Stimulated activated CD4-positive, alpha-beta T cell treated with anti-CD3 and anti-CD28 coated beads, TNF-alpha, amount 100 ng/mL, for 4 hours (primary cell): Measurements from ENCODE around the gene TRIM46.
A peak's percentile ranks its signal among the peaks of the same experiment; 100 is the strongest.

ENCODE experiments used
- DNase-seq, 3 experiments: peaks; one replicate each; pipeline ENCODE4 v3.0.0-alpha.2; 2020; ENCODE audit warnings: low read depth in 3 of 3

TRIM46 gene

GRCh38 chr1:155171836-155172731 lies 1.6 kb upstream of the TRIM46 start:
- no peak for DNase-seq

GRCh38 chr1:155172732-155173477 lies 744 bp upstream of the TRIM46 start, which contains the start of gene KRTCAP2:
KRTCAP2 (minus strand) TSS chr1:155173304; CDS start chr1:155173224, 80 bp downstream.
- peak; percentile 87 to 92 (median 89) for DNase-seq

GRCh38 chr1:155174324-155175280 lies 953 bp downstream of the TRIM46 start:
- DNase-seq, result no peak

GRCh38 chr1:155175281-155175926 lies 1.8 kb downstream of the TRIM46 start:
- DNase-seq, result no peak

GRCh38 chr1:155175927-155176371 lies 2.3 kb downstream of the TRIM46 start:
- no peak for DNase-seq

GRCh38 chr1:155176544-155177071 lies 3.0 kb downstream of the TRIM46 start:
- peak; percentile 68 to 72 (median 70) for DNase-seq

- no peak for DNase-seq
These were observed 3.7 kb downstream of the TRIM46 start for GRCh38 chr1:155177192-155177917.

- DNase-seq, result no peak
These were observed 4.3 kb downstream of the TRIM46 start for GRCh38 chr1:155177918-155178281.

- DNase-seq, result no peak
These were observed 4.9 kb downstream of the TRIM46 start for GRCh38 chr1:155178441-155179111.

GRCh38 chr1:155179112-155180031 lies 5.7 kb downstream of the TRIM46 start:
- no peak for DNase-seq

- no peak for DNase-seq
These were observed 7.9 kb downstream of the TRIM46 start for GRCh38 chr1:155181371-155182051.

GRCh38 chr1:155182052-155182550 lies 8.5 kb downstream of the TRIM46 start:
- DNase-seq, result no peak

- DNase-seq, result no peak
These were observed 10.1 kb downstream of the TRIM46 start for GRCh38 chr1:155183775-155184221.

GRCh38 chr1:155184351-155184811 lies 10.7 kb downstream of the TRIM46 start:
- DNase-seq, result no peak

GRCh38 chr1:155184835-155185782 lies 11.5 kb downstream of the TRIM46 start:
- no peak for DNase-seq

- DNase-seq, result no peak
These were observed 12.1 kb downstream of the TRIM46 start for GRCh38 chr1:155185783-155186066.
